IMR-90 (cell line): ENCODE results near the gene EGFL8. TPM values are rescaled to one million over a fixed set of nuclear protein-coding genes. Genes with fewer than 3 reads are reported as not detected.

ENCODE experiments used
- CEBPB ChIP-seq: IDR thresholded peaks from 2 replicates; pipeline ENCODE4 v1.6.1; 2012; ENCODE audit warnings: low read depth, low read length, improper control_type of control experiment
- CHD1 ChIP-seq: IDR thresholded peaks from 2 replicates; pipeline ENCODE4 v1.6.1; 2012; ENCODE audit warnings: low read depth, low read length, improper control_type of control experiment
- MAZ ChIP-seq: IDR thresholded peaks from 2 replicates; pipeline ENCODE4 v1.6.1; 2012; ENCODE audit warnings: low read depth, mild to moderate bottlenecking, low read length, improper control_type of control experiment, moderate library complexity, borderline replicate concordance
- polyA plus RNA-seq, 3 experiments: library from polyadenylated mRNA; depleted of rRNA; stranded (reverse); fragments of >200 nt; gene quantifications; 2 replicates each; pipeline ENCODE4 v1.2.3, GENCODE V29; 2012; ENCODE audit warnings: low replicate concordance in 1 of 3
- total RNA-seq: library from RNA; depleted of rRNA; stranded (reverse); fragments of >200 nt; gene quantifications from 2 replicates; pipeline ENCODE4 v1.2.3, GENCODE V29; 2012
- TF ChIP-seq, protein P1 (sequence below): conservative IDR thresholded peaks from 2 replicates; pipeline ENCODE4 v1.5.1; 2012; ENCODE audit warnings: mild to moderate bottlenecking, low read depth, low read length, improper control_type of control experiment

EGFL8 gene
- total and polyA plus RNA-seq, 2 of the 4 experiments (the other 2 are of a cell fraction): 0.18 to 4.7 TPM

DNA sequence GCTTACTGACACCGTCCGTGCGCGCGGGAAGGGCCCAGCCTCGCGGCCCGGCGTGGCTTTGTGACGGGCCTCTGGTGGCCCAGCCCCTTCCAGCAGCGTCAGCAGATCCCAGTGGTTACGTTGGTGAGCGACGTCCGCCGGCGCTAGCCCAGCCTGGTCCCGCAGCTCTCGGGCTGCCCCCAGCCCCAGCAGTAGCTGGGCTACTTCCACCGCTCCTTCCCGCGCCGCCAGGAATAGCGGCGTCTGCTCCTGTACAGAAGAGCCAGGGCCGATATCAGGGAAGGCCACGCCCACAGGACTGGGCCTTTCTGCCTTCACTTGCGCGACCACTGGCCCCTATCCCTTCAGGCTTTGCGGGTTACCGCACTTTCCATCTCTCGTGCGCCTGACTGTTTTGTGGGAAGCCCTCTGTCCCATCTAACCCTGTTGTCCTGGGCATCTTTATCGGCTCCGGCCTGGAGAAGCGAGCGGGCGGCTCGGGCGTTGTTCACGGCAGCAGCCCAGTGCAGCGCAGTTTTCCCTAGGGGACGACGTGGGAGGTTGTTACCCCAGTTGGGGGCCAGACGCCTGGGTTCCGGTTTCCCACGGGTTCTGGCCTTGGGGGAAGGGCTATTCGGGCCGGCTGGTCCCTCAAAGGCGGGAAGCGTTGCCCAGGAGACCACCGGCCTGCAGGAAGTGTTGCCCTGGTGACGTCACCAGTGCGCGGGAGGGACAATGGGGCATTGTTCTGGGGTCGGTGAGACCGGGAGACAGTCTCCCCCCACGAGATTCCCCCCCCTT lies 31.7 kb downstream of the EGFL8 start (continued):
- TF ChIP-seq, protein P1, sequence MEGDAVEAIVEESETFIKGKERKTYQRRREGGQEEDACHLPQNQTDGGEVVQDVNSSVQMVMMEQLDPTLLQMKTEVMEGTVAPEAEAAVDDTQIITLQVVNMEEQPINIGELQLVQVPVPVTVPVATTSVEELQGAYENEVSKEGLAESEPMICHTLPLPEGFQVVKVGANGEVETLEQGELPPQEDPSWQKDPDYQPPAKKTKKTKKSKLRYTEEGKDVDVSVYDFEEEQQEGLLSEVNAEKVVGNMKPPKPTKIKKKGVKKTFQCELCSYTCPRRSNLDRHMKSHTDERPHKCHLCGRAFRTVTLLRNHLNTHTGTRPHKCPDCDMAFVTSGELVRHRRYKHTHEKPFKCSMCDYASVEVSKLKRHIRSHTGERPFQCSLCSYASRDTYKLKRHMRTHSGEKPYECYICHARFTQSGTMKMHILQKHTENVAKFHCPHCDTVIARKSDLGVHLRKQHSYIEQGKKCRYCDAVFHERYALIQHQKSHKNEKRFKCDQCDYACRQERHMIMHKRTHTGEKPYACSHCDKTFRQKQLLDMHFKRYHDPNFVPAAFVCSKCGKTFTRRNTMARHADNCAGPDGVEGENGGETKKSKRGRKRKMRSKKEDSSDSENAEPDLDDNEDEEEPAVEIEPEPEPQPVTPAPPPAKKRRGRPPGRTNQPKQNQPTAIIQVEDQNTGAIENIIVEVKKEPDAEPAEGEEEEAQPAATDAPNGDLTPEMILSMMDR: no peak
- TF ChIP-seq CHD1: peak; percentile 97
- no peak for TF ChIP-seq CEBPB
- TF ChIP-seq MAZ: peak; percentile 72
